WERI-Rb-1 (cell line): ENCODE data around the gene WAPL.
A peak's percentile ranks its signal among the peaks of the same experiment; 100 is the strongest.
"Not testable (repeated sequence)": the region's sequence is repeated elsewhere in the genome, so short reads cannot be mapped to it uniquely, and the experiment has no call there.

Experiments
- DNase-seq: peaks from one replicate; pipeline ENCODE4 v3.0.0-alpha.2; 2020
- H3K27ac ChIP-seq: fragments of 250-450 bp; sonication (Bioruptor Pico); 2 replicates; pipeline ENCODE4 v1.5.1; 2020; ENCODE audit warnings: mild to moderate bottlenecking, moderate library complexity
- H3K27me3 ChIP-seq: fragments of 250-450 bp; sonication (Bioruptor Pico); 2 replicates; pipeline ENCODE4 v1.5.1; 2021; ENCODE audit warnings: mild to moderate bottlenecking, low read depth, moderate library complexity; ENCODE audit not compliant: insufficient read depth, severe bottlenecking
- H3K36me3 ChIP-seq: fragments of 250-450 bp; sonication (Bioruptor Pico); 2 replicates; pipeline ENCODE4 v1.5.1; 2020; ENCODE audit warnings: mild to moderate bottlenecking, moderate library complexity
- H3K4me3 ChIP-seq: 2 replicates; pipeline ENCODE4 v1.5.1; 2011; ENCODE audit warnings: low read depth, mild to moderate bottlenecking, control low read depth, low read length
- H3K9me3 ChIP-seq: fragments of 250-450 bp; sonication (Bioruptor Pico); 2 replicates; pipeline ENCODE4 v1.5.1; 2021; ENCODE audit warnings: mild to moderate bottlenecking, moderate library complexity; ENCODE audit not compliant: severe bottlenecking
- TF ChIP-seq, protein P1 (sequence below): IDR thresholded peaks from 2 replicates; pipeline ENCODE4 v1.5.1; 2011; ENCODE audit warnings: low read depth, mild to moderate bottlenecking, control low read depth, inconsistent platforms, low read length

The WAPL gene

DNA sequence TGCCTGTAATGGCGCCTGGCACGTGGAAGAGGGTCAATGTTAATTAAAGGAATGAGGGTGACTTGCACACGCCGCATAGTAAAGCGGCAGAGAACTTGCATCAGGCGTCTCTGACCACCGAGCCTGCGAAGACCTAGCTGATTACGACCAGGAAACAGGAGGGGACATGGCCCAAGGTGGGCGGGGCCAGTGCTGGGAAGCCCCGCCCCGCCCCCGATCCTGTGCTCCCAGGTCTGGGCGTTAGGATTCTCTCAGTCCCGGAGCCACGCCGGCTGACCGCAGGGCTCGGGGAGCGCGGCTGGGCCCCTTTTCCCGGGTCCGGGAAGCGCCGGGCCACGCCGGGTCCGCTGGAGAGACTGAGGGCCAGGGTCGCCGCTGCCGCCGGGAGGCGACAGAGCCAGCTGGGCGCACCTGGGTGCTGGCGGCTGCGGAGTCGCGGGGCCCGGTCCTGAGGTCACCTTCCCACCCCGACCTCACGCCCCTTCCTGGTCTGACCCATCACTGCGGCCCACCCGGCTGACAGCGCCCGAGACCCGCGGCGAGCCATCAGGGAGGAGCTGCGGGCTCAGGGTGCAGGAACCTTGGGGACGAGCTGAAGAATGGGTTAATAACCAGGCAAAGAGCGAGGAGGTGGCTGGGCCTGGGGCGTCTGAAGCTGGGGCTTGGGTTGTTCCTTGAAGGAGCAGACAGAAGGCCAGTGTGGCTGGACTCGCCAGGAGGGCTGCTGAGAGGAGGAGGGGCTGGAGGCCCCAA is 132.0 kb downstream of the WAPL start:
- Histone ChIP-seq H3K36me3 (no peaks in the 10 kb centered on the region), H3K27me3 (no peaks in the 10 kb centered on the region), H3K4me3 (no peak overlapping the region), H3K27ac (peak overlapping the region; percentile 21; the same call in 1 of the 2 replicates), H3K9me3 (no peaks in the 10 kb centered on the region)
- TF ChIP-seq, protein P1, sequence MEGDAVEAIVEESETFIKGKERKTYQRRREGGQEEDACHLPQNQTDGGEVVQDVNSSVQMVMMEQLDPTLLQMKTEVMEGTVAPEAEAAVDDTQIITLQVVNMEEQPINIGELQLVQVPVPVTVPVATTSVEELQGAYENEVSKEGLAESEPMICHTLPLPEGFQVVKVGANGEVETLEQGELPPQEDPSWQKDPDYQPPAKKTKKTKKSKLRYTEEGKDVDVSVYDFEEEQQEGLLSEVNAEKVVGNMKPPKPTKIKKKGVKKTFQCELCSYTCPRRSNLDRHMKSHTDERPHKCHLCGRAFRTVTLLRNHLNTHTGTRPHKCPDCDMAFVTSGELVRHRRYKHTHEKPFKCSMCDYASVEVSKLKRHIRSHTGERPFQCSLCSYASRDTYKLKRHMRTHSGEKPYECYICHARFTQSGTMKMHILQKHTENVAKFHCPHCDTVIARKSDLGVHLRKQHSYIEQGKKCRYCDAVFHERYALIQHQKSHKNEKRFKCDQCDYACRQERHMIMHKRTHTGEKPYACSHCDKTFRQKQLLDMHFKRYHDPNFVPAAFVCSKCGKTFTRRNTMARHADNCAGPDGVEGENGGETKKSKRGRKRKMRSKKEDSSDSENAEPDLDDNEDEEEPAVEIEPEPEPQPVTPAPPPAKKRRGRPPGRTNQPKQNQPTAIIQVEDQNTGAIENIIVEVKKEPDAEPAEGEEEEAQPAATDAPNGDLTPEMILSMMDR: no peak
- DNase-seq: no peak

DNA sequence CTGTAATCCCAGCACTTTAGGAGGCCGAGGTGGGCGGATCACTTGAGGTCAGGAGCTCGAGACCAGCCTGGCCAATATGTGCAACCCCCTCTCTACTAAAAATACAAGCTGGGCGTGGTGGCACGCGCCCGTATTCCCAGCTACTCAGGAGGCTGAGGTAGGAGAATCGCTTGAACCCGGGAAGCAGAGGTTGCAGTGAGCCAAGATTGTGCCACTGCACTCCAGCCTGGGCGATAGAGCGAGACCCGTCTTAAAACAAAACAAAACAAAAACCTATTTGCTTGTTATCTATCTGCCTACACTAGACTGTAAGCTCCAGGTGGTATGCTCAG is 132.5 kb downstream of the WAPL start:
- not testable (repeated sequence) for H3K27me3 ChIP-seq, H3K27ac ChIP-seq, H3K36me3 ChIP-seq, H3K4me3 ChIP-seq, DNase-seq, H3K9me3 ChIP-seq

DNA sequence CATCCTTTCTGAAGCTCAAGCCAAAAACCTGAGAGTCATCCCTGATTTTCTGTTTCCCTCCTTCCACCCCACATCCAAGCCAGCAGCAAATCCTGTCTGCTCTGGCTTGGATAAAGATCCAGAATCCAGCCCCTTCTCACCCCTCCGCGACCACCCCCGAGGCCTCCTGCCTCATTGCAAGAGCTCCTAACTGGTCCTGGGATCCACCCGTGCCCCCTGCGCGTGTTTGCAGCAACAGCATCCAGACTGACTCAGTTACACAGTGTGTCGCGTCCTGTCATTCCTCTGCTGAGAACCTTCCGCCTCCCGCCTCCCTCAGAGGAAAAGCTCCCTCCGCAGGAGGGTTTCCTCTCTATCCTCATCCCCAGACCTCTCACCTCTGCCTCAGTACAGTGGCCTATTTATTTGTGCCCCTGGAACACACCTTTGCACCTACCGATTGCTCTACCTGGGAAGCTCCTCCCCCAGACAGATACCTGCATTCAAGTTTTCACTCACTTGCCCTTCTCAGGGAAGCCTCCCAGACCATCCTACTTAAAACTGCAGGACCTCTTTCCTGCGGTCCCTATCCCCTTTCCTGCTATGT is 133.4 kb downstream of the WAPL start:
- H3K4me3 ChIP-seq: no peak overlapping the region
- no peaks in the 10 kb centered on the region for H3K27me3 ChIP-seq
- TF ChIP-seq, protein P1: no peak
- no peaks in the 10 kb centered on the region for H3K36me3 ChIP-seq
- H3K27ac ChIP-seq: no peak overlapping the region
- no peak for DNase-seq
- no peaks in the 10 kb centered on the region for H3K9me3 ChIP-seq

DNA sequence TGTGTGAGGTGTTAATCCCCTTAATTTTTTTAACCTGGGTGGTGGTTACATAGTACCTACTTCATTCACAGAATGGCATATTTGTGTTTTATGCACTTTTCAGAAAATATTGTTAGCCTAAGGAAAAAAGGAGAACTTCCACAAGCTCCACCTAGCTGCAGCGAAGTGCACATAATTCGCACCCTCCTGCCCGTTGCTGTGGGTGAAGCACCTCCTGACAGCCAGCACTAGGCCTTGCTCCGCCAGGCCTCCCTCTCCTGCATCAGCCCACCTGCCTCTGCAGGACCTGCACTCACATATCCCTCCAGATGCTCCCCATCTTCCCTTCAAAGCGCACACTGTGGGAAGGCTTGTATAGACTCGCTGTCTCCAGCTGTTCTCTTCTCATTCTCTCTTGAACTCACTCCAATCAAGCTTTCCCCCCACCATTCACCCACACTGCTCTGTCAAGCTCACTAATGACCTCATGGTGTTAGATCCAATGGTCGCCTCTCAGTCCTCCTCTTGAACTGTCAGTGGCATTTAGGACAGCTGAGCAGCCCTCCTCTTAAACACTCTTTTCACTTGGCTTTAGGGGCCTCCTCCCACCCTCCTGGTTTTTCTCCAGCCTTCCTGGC is 134.3 kb downstream of the WAPL start:
- Histone ChIP-seq H3K27ac (no peak overlapping the region), H3K9me3 (no peaks in the 10 kb centered on the region), H3K4me3 (no peak overlapping the region), H3K36me3 (no peaks in the 10 kb centered on the region), H3K27me3 (no peaks in the 10 kb centered on the region)
- TF ChIP-seq, protein P1: peak; percentile 18; the same call in 1 of the 2 replicates
- DNase-seq: no peak

DNA sequence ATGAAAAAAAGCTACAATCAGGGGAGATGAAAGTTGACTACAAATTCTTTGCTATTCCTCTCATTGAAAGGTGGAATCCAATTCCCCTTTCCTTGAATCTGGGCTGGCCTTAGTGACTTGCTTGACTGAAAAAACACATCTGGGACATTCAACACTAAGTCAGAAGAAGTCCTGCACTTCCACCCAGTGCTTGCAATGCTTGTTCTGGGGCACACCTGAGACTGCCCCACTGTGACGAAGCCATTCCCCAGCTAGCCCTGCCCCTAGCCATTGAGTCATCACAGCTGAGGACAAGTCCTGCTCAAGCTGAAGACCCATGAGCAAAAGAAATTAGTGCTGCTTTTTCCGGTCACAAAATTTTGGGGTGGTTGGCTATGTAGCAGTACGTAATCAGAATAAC is 135.8 kb downstream of the WAPL start:
- Histone ChIP-seq H3K27ac (no peak overlapping the region), H3K9me3 (no peaks in the 10 kb centered on the region), H3K27me3 (no peaks in the 10 kb centered on the region)

More for the DNA sequence above, 135.8 kb downstream of the WAPL start:
- no peak overlapping the region for H3K4me3 ChIP-seq
- TF ChIP-seq, protein P1: no peak
- no peaks in the 10 kb centered on the region for H3K36me3 ChIP-seq
- DNase-seq: no peak
